Stimulated activated CD8-positive, alpha-beta memory T cell treated with anti-CD3 and anti-CD28 coated beads, Interleukin-2, amount 100 ng/mL, for 48 hours (primary cell): Measurements from ENCODE around the gene ALDOC.

Experiments
- DNase-seq, 2 donors: peaks; one replicate each; pipeline ENCODE4 v3.0.0-alpha.2; 2020; ENCODE audit warnings: low read depth in 2 of 2

The ALDOC gene

DNA sequence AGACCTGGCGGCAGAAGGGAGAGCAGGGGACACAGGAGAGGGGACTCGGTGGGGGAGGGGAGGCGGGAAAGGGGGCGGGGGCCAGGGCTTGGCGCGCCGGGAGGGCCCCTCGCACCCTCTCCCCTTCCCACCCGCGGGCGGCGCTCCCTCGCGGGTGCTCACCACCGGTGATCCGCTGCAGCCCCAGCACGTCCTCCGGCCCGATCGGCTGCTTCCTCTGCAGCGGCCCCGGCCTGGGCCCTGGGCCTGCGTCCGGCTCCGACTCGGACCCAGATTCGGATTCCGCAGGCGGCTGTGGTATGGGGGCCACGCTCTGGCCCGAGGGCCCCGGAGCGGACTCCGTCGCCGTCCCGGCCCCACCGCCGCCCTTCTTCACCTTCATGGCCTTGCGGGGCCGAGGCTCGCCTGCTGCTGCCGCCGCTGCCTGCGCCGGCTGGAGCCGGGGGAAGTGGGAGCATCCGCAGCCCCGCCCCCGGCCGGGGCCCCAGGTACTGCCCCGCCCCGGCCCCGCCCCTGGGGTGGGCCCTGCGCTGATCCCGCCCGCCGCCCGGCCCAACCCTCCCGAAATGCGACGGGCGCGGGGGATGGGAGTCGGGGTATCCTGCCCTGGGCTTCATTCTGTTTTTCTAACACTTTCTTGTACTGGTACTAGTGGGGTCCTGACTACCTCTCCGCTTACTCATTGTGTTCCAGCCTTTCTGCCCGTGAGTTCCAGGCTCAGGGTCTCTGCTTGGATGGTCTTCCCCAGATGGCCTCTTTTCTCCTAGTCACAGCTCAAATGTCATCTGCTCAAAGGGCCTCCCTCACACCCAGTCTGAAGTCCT lies 24.3 kb downstream of the ALDOC start, which contains the start of gene UNC119:
Gene UNC119, minus strand, starts transcription at position 449 of the 824 bp plus-strand sequence. Its CDS starts 67 bp downstream, at position 382.
- DNase-seq = peak; percentile 74 to 76

GRCh38 chr17:28551421-28552175 lies 25.1 kb downstream of the ALDOC start:
- DNase-seq = no peak

- no peak for DNase-seq
Measured at GRCh38 chr17:28550858-28551257, 25.8 kb downstream of the ALDOC start.

GRCh38 chr17:28549236-28550132 lies 27.2 kb downstream of the ALDOC start:
- DNase-seq = peak; percentile 33 to 35

- no peak for DNase-seq
Measured at GRCh38 chr17:28548417-28549130, 28.1 kb downstream of the ALDOC start.

DNA sequence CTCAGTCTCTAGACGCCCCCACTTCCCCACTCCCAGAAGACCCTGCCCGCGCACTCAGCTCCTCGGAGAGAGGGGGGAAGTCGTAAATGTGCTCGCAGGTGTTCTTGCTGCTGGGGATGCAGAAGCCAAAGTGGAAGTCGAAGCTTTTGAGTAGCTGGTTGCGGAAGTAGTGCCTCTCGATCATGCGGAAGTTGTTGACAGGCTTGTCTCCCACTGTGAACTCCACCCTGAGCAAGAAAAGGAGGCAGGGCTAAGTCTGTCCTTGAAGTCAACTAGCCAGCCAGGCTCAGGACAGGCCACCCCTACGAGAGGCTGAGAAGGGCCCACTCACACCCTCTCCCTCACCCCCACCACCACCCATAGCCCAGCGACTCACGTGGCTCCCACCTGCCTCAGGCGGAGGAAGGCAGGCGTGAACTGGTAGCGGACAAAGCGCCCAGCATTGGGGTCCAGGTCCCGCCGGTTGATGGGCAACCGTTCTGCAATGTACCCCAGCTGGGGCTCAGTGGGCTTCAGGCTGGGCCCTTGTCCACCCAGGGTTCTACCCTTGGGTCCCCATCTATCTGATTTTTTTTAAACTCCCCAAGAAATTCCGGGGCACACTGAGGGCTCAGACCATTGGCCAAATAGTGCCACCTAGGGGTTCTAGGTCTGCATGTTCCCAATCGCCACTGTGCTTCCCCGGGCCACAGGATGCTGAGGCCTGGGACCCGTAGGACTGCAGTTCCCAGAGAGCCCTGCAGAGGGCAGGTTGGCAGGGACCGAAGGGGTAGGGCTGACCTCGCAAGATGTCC lies 28.9 kb downstream of the ALDOC start:
- peak; percentile 68 for DNase-seq

DNA sequence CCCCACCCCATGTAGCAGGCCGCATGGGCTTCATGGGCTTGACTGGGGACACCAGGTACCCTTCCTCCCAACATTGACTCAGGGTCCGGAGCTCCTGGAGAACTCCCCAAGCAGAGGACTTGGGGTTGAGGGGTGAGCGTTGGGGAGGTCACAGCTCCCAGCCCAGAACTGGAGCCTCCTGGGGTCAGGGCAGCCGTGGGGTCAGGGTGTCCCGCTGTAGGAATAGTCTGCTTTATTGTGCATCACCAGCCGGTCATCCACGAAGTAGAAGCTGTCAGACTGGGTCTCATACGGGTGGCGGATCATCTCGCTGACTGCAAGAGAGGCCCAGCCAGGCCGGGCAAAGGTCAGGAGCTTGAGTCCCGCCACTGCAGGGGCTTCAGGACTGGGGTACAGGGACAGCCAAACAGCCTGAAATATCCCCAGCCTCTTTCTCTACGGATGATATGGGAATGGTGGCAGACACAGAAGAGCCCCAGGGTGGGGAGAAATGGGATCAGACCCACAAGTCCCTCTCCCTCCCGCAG lies 29.5 kb downstream of the ALDOC start:
- DNase-seq = no peak

DNA sequence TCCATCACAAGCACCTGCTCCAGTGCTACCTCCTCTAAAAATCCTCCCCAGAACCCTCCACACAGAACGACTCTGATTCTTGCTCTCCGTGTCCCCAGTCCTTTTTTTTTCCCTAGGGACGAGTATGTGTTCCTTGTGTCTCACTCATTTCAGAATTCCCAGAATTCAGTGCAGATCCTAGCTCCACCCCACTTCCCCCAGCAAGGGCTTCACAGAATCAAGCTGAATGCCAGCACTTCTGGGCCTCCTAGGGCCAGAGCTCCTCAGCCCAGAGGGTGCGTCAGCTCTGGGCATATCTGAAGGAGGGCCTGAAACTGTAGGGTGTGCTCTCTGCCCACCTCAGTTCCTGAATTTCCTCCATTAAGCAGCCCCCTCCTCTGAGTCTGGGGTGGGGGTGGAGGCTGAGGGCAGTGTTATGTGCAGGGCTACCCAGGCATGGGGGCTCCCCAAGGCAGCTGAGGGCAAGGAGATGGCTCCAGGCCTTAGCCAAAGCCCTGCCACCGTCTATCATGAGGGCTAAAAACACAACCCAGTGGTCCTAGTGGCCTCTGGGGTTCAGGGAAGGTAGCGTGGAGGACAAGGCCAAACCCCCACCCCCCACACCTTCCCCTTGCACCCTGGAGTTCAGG lies 30.8 kb downstream of the ALDOC start:
- no peak for DNase-seq

- no peak for DNase-seq
Measured at GRCh38 chr17:28545141-28545503, 31.6 kb downstream of the ALDOC start.

GRCh38 chr17:28544402-28545140 lies 32.1 kb downstream of the ALDOC start:
- DNase-seq = no peak

- no peak for DNase-seq
Measured at GRCh38 chr17:28541439-28541838, 35.3 kb downstream of the ALDOC start.

GRCh38 chr17:28540231-28540630 lies 36.5 kb downstream of the ALDOC start:
- DNase-seq = no peak

DNA sequence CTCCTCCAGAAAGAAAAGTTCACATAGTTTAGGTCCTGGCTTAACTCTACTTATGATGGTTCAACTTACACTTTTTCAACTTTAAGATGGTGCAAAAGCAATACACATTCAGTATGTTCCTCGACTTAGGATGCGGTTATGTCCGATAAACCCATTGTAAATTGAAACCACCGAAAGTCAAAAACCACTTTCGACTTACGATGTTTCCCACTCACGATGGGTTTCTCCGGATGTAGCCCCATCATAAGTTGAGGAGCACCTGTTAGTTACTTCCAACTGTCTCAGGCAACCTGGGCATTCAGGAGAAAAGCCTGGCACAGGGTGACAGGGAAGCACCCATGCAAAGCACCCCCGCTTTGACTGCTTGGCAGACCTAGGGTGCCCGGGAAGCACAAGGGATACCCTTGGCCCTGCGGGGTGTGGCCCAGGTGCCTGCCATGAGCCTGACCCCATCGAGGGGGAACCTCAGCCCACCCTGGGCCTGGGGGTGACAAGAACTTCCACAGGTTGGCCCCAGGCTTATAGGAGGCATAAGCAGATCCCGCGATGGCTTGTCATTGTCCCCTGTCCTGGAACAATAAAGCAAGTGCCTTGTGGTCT lies 38.3 kb downstream of the ALDOC start:
- no peak for DNase-seq

DNA sequence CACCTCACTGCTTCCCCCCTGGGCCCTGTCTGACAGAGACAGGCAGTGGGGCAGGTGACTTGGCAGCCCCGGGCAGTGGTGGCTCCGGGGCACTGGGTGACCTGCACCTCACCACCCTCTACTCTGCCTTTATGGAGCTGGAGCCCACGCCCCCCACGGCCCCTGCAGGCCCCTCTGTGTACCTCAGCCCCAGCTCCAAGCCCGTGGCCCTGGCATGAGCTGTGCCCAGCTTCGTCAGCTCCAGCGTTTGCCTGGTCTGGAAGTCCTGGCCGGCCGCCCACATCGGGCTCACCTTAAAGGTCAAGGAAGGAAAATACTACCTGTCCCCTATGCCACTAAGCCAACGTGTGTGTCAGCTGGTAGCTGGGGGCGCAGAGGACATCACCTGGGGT lies 39.5 kb downstream of the ALDOC start:
- no peak for DNase-seq

DNA sequence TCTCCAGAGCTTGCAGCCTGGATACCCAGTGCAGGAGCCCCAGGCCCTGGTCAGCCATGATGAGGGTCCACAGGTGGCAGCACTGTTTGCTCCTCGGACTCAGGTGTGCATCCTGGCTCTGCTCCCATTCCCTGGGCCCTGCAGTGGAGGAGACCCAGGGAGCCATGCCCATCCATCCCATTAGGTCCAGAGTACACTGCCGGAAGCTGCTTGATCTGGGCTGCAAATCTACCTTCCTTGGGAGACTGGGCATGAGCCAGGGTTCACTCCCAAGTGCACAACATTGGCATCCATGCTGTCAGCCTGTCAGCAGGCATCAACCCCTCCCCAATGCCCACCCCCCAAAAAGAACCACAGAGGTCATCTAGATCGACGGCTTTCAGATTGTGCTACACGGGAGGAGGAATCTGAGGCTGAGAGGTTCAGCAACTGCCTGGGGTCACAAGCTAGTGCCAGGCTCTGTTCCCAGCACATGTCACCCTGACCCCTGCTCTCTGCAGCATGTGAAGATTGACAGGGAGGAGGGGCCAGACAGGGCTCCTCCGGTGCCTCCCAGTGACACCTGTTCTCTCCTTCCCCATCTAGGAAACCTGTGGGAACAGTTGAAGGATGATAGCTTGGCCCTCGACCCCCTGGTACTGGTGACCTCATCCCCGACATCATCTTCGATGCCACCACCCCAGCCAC lies 40.0 kb downstream of the ALDOC start:
- no peak for DNase-seq

- DNase-seq = no peak
Measured at GRCh38 chr17:28534740-28535375, 41.8 kb downstream of the ALDOC start.

- no peak for DNase-seq
Measured at GRCh38 chr17:28533091-28533807, 43.4 kb downstream of the ALDOC start.
